HG02970 (cell line): Measurements from ENCODE around the gene PCBD2.
"Not testable (repeated sequence)": the region's sequence is repeated elsewhere in the genome, so short reads cannot be mapped to it uniquely, and the experiment has no call there.

Experiments
- ATAC-seq: cut with Tn5 transposase; IDR thresholded peaks from one replicate; pipeline ENCODE4 v1.9.1; 2021; ENCODE audit warnings: mild to moderate bottlenecking, moderate library complexity, moderate number of reproducible peaks; ENCODE audit not compliant: unreplicated experiment, low FRiP score

PCBD2 gene

GRCh38 chr5:134997015-134997414 lies 92.1 kb downstream of the PCBD2 start:
- ATAC-seq = no peak

GRCh38 chr5:134998068-134998467 lies 93.1 kb downstream of the PCBD2 start:
- ATAC-seq = not testable (repeated sequence)

- no peak for ATAC-seq
These were observed 99.4 kb downstream of the PCBD2 start for GRCh38 chr5:135004376-135004775.

GRCh38 chr5:135005076-135005475 lies 100.1 kb downstream of the PCBD2 start:
- no peak for ATAC-seq

- ATAC-seq = no peak
These were observed 102.4 kb downstream of the PCBD2 start for GRCh38 chr5:135007305-135007704.

GRCh38 chr5:135007749-135008363 lies 102.9 kb downstream of the PCBD2 start:
- no peak for ATAC-seq

- ATAC-seq = no peak
These were observed 103.6 kb downstream of the PCBD2 start for GRCh38 chr5:135008556-135008955.

GRCh38 chr5:135008981-135009735 lies 104.2 kb downstream of the PCBD2 start:
- no peak for ATAC-seq

GRCh38 chr5:135009736-135010501 lies 105.0 kb downstream of the PCBD2 start:
- ATAC-seq = no peak

- no peak for ATAC-seq
These were observed 105.8 kb downstream of the PCBD2 start for GRCh38 chr5:135010502-135011354.

GRCh38 chr5:135011355-135012032 lies 106.6 kb downstream of the PCBD2 start:
- no peak for ATAC-seq

- ATAC-seq = no peak
These were observed 107.2 kb downstream of the PCBD2 start for GRCh38 chr5:135012033-135012588.
